HG03558 (cell line): ENCODE results near the gene CHFR.
A peak's percentile ranks its signal among the peaks of the same experiment; 100 is the strongest.
"Not testable (repeated sequence)": the region's sequence is repeated elsewhere in the genome, so short reads cannot be mapped to it uniquely, and the experiment has no call there.

Experiments used
- ATAC-seq: cut with Tn5 transposase; IDR thresholded peaks from one replicate; pipeline ENCODE4 v1.9.1; 2021; ENCODE audit warnings: moderate number of reproducible peaks; ENCODE audit not compliant: unreplicated experiment; ENCODE audit errors: extremely low read depth

Gene CHFR

GRCh38 chr12:132887513-132888351 lies at the start of gene CHFR:
CHFR (minus strand) TSS chr12:132887605; CDS start chr12:132887328, 277 bp downstream.
- peak; percentile 92 for ATAC-seq

- ATAC-seq, result not testable (repeated sequence)
Observed at GRCh38 chr12:132936921-132937320, 49.5 kb upstream of the CHFR start.

- no peak for ATAC-seq
Observed at GRCh38 chr12:132936163-132936562, 48.8 kb upstream of the CHFR start.

- no peak for ATAC-seq
Observed at GRCh38 chr12:132926415-132926833, 39.0 kb upstream of the CHFR start.

GRCh38 chr12:132925597-132926414 lies 38.4 kb upstream of the CHFR start:
- ATAC-seq, result no peak

- ATAC-seq, result no peak
Observed at GRCh38 chr12:132924356-132924755, 37.0 kb upstream of the CHFR start.

GRCh38 chr12:132923356-132923909 lies 36.0 kb upstream of the CHFR start:
- ATAC-seq, result no peak

GRCh38 chr12:132922676-132923075 lies 35.3 kb upstream of the CHFR start:
- no peak for ATAC-seq

- ATAC-seq, result no peak
Observed at GRCh38 chr12:132921685-132922084, 34.3 kb upstream of the CHFR start.

GRCh38 chr12:132918680-132919079 lies 31.3 kb upstream of the CHFR start:
- ATAC-seq, result no peak

- no peak for ATAC-seq
Observed at GRCh38 chr12:132909030-132909368, 21.6 kb upstream of the CHFR start.

- peak; percentile 74 for ATAC-seq
Observed at GRCh38 chr12:132908145-132909029, 21.0 kb upstream of the CHFR start.

- not testable (repeated sequence) for ATAC-seq
Observed at GRCh38 chr12:132907789-132908144, 20.4 kb upstream of the CHFR start.

GRCh38 chr12:132907216-132907615 lies 19.8 kb upstream of the CHFR start:
- ATAC-seq, result no peak

- ATAC-seq, result no peak
Observed at GRCh38 chr12:132904718-132905328, 17.4 kb upstream of the CHFR start.

- no peak for ATAC-seq
Observed at GRCh38 chr12:132899033-132899432, 11.6 kb upstream of the CHFR start.

GRCh38 chr12:132888852-132889251 lies 1.4 kb upstream of the CHFR start:
- no peak for ATAC-seq

- ATAC-seq, result no peak
Observed at GRCh38 chr12:132886529-132887477, 602 bp downstream of the CHFR start.

GRCh38 chr12:132881818-132882217 lies 5.6 kb downstream of the CHFR start:
- ATAC-seq, result no peak
